Vagina (tissue), 2 donors: ENCODE results near the gene VTI1A.
"Not testable (repeated sequence)": the region's sequence is repeated elsewhere in the genome, so short reads cannot be mapped to it uniquely, and the experiment has no call there.

Source experiments
- CTCF ChIP-seq, 3 experiments: fragments of 450-650 bp in 2 of 3; fragments of 200-600 bp in 1 of 3; sonication (generic) in 1 of 3; IDR thresholded peaks; one replicate each; pipeline ENCODE4 v1.5.1; 2017 to 2019; ENCODE audit warnings: antibody characterized with exemption in 3 of 3, mild to moderate bottlenecking in 2 of 3, moderate library complexity in 2 of 3
- POLR2A ChIP-seq, 2 donors: fragments of 450-650 bp; IDR thresholded peaks; one replicate each; pipeline ENCODE4 v1.6.1; 2017; ENCODE audit warnings: antibody characterized with exemption in 2 of 2, mild to moderate bottlenecking in 2 of 2, moderate library complexity in 2 of 2
- POLR2AphosphoS5 ChIP-seq, 2 donors: sonication (generic); formaldehyde crosslinking; IDR thresholded peaks; one replicate each; pipeline ENCODE4 v1.9.0; 2017; ENCODE audit warnings: antibody characterized with exemption in 2 of 2, mild to moderate bottlenecking in 2 of 2, low read depth in 1 of 2; ENCODE audit not compliant: insufficient read depth in 1 of 2

- not testable (repeated sequence) for TF ChIP-seq CTCF (IDR thresholded peaks at IDR 0.05); POLR2AphosphoS5 (IDR thresholded peaks at IDR 0.05; ENCODE audit: insufficient read depth in 1 of 2, low read depth in 1 of 2); POLR2A (IDR thresholded peaks at IDR 0.05)
These were observed 95.8 kb downstream of the VTI1A start for GRCh38 chr10:112542823-112543222.
